ENCODE data around the gene TIAM1.

The TIAM1 gene

GRCh38 chr21:31279986-31280385 lies 64.1 kb downstream of the TIAM1 start:
- DNase-seq = no peak

- DNase-seq = no peak
Measured at GRCh38 chr21:31279214-31279613, 64.8 kb downstream of the TIAM1 start.

- DNase-seq = no peak
Measured at GRCh38 chr21:31278511-31279130, 65.4 kb downstream of the TIAM1 start.

- DNase-seq = no peak
Measured at GRCh38 chr21:31276663-31277062, 67.4 kb downstream of the TIAM1 start.

GRCh38 chr21:31275901-31276300 lies 68.2 kb downstream of the TIAM1 start:
- DNase-seq = no peak

GRCh38 chr21:31273278-31273677 lies 70.8 kb downstream of the TIAM1 start:
- no peak for DNase-seq

- no peak for DNase-seq
Measured at GRCh38 chr21:31268090-31268489, 76.0 kb downstream of the TIAM1 start.

- no peak for DNase-seq
Measured at GRCh38 chr21:31267644-31268043, 76.4 kb downstream of the TIAM1 start.

- DNase-seq = no peak
Measured at GRCh38 chr21:31266241-31266640, 77.8 kb downstream of the TIAM1 start.

- DNase-seq = no peak
Measured at GRCh38 chr21:31265366-31266013, 78.6 kb downstream of the TIAM1 start.

GRCh38 chr21:31264574-31264973 lies 79.5 kb downstream of the TIAM1 start:
- no peak for DNase-seq

- DNase-seq = no peak
Measured at GRCh38 chr21:31262728-31263127, 81.3 kb downstream of the TIAM1 start.

- no peak for DNase-seq
Measured at GRCh38 chr21:31261759-31262158, 82.3 kb downstream of the TIAM1 start.

- DNase-seq = no peak
Measured at GRCh38 chr21:31260790-31261189, 83.3 kb downstream of the TIAM1 start.

GRCh38 chr21:31258073-31258472 lies 86.0 kb downstream of the TIAM1 start:
- no peak for DNase-seq

- no peak for DNase-seq
Measured at GRCh38 chr21:31257265-31257664, 86.8 kb downstream of the TIAM1 start.

- no peak for DNase-seq
Measured at GRCh38 chr21:31255896-31256295, 88.2 kb downstream of the TIAM1 start.

GRCh38 chr21:31255036-31255435 lies 89.0 kb downstream of the TIAM1 start:
- DNase-seq = no peak

- no peak for DNase-seq
Measured at GRCh38 chr21:31254131-31254530, 89.9 kb downstream of the TIAM1 start.

- DNase-seq = no peak
Measured at GRCh38 chr21:31253684-31254083, 90.4 kb downstream of the TIAM1 start.

GRCh38 chr21:31252611-31253010 lies 91.5 kb downstream of the TIAM1 start:
- no peak for DNase-seq

GRCh38 chr21:31252091-31252490 lies 92.0 kb downstream of the TIAM1 start:
- DNase-seq = no peak

GRCh38 chr21:31251686-31252085 lies 92.4 kb downstream of the TIAM1 start:
- no peak for DNase-seq

- DNase-seq = no peak
Measured at GRCh38 chr21:31248598-31248997, 95.5 kb downstream of the TIAM1 start.

GRCh38 chr21:31243611-31244010 lies 100.5 kb downstream of the TIAM1 start:
- DNase-seq = no peak

All from SHP77 treated with DMSO at 0.1 percent for 48 hours (cell line).